WTC11 (cell line): ENCODE results near the gene NDUFS5. TPM values are rescaled to one million over a fixed set of nuclear protein-coding genes. Genes with fewer than 3 reads are reported as not detected.

Experiments
- ATAC-seq: fragments of 200-7000 bp; cut with Tn5 transposase; 2 replicates; pipeline ENCODE4 v1.10.0; 2021; ENCODE audit warnings: mild to moderate bottlenecking, moderate library complexity
- CTCF ChIA-PET: fragments of 300-600 bp; sonication (Branson Sonifier 250); formaldehyde crosslinking; loops from one replicate; lab custom pipeline; 2021; ENCODE audit warnings: antibody characterized with exemption; lab: Charles Lee
- POLR2A ChIA-PET: fragments of 350-600 bp; sonication (Branson Sonifier 250); formaldehyde crosslinking; loops from one replicate; lab custom pipeline; 2021; ENCODE audit warnings: antibody characterized with exemption; lab: Charles Lee
- DNase-seq: peaks from one replicate; pipeline ENCODE4 v3.0.0; 2021; ENCODE audit warnings: low spot score
- H3K27ac Mint-ChIP-seq: 2 replicates; pipeline ENCODE4 v1.8.0; 2021; ENCODE audit warnings: mixed read lengths
- H3K27me3 Mint-ChIP-seq: 2 replicates; pipeline ENCODE4 v1.8.0; 2021; ENCODE audit warnings: low read depth, mild to moderate bottlenecking, moderate library complexity, mixed read lengths
- H3K36me3 Mint-ChIP-seq: 2 replicates; pipeline ENCODE4 v1.8.0; 2021; ENCODE audit warnings: mixed read lengths
- H3K4me1 Mint-ChIP-seq: 2 replicates; pipeline ENCODE4 v1.8.0; 2022; ENCODE audit warnings: mixed read lengths
- H3K4me3 Mint-ChIP-seq: 2 replicates; pipeline ENCODE4 v1.8.0; 2021; ENCODE audit warnings: mild to moderate bottlenecking, moderate library complexity, mixed read lengths
- H3K9me3 Mint-ChIP-seq: 2 replicates; pipeline ENCODE4 v1.8.0; 2021; ENCODE audit warnings: mixed read lengths
- OVOL2 ChIP-seq: fragments of 250-450 bp; sonication (Bioruptor Pico); IDR thresholded peaks from 2 replicates; pipeline ENCODE4 v1.9.0; 2021; ENCODE audit warnings: mild to moderate bottlenecking, borderline replicate concordance
- ZNF219 ChIP-seq: sonication (generic); formaldehyde crosslinking; IDR thresholded peaks from 2 replicates; pipeline ENCODE4 v1.8.0; 2023; ENCODE audit warnings: missing genetic modification reagents, mild to moderate bottlenecking, borderline replicate concordance
- total RNA-seq: library from RNA; stranded (reverse); gene quantifications from 3 replicates; pipeline ENCODE4 v1.2.3, GENCODE V29; 2021

NDUFS5 gene
- total RNA-seq, 1 experiment from 2014 or later = 402 TPM

DNA sequence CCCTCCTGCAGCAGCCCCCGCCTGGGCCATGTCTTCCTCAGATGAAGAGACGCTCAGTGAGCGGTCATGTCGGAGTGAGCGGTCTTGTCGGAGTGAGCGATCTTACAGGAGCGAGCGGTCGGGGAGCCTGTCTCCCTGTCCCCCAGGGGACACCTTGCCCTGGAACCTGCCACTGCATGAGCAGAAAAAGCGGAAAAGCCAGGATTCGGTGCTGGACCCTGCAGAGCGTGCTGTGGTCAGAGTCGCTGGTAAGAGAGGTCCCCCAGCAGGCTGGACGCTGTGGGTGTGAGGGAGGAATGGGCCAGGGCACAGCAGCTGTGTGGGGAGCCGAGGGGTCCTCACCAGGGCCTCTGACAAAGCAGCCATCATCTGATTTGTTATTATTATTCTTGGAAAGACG, 58.0 kb downstream of the NDUFS5 start:
- ChIA-PET POLR2A (no interaction called here), CTCF (no interaction called here)
- Mint-ChIP-seq H3K27ac (no peak overlapping the region), H3K4me1 (peaks cover 12% of the 10 kb centered on the region), H3K4me3 (no peak overlapping the region), H3K9me3 (no peaks in the 10 kb centered on the region), H3K36me3 (no peaks in the 10 kb centered on the region), H3K27me3 (peaks cover 31% of the 10 kb centered on the region)
- no peak for DNase-seq
- no peak for ATAC-seq
- TF ChIP-seq ZNF219 (CRISPR knock-in tag) (no peak), OVOL2 (no peak)

Other genes starting within 250 kb of the NDUFS5 start
- 10.5 to 12.3 TPM (median 11.4 TPM) in 3 replicates for gene RRAGC, start 166.6 kb upstream of the NDUFS5 start, total RNA-seq
- 31.4 to 43.6 TPM (median 34.9 TPM) in 3 replicates for gene MYCBP, start 153.0 kb upstream of the NDUFS5 start, total RNA-seq
- not detected in 3 replicates for gene GJA9, start 144.8 kb upstream of the NDUFS5 start, total RNA-seq
- 0.26 to 0.30 TPM (median 0.27 TPM) in 3 replicates for gene RHBDL2, start 84.5 kb upstream of the NDUFS5 start, total RNA-seq
- 183 to 214 TPM (median 212 TPM) in 3 replicates for gene AKIRIN1, start 35.1 kb upstream of the NDUFS5 start, total RNA-seq
- gene MACF1, start 178.3 kb downstream of the NDUFS5 start, total RNA-seq = 214 to 327 TPM (median 222 TPM) in 3 replicates